Endometrial microvascular endothelial cells (primary cell): Measurements from ENCODE around the gene GTF2IRD1. TPM values are rescaled to one million over a fixed set of nuclear protein-coding genes. Genes with fewer than 3 reads are reported as not detected.
"Not testable (repeated sequence)": the region's sequence is repeated elsewhere in the genome, so short reads cannot be mapped to it uniquely, and the experiment has no call there.

Experiments
- in situ Hi-C: cut with HindIII; loops from 2 replicates; pipeline ENCODE4 v1.10.0; 2017; ENCODE audit warnings: low sequenced_read_pairs, low pct_unique_long_range_greater_than_20kb; ENCODE audit errors: inconsistent ontology term
- total RNA-seq: library from RNA; depleted of rRNA; stranded (reverse); fragments of >200 nt; gene quantifications from one replicate; pipeline ENCODE4 v1.2.3, GENCODE V29; 2015; ENCODE audit errors: inconsistent ontology term

GTF2IRD1 gene
- total RNA-seq, 1 donor from 2014 or later: 7.3 TPM

DNA sequence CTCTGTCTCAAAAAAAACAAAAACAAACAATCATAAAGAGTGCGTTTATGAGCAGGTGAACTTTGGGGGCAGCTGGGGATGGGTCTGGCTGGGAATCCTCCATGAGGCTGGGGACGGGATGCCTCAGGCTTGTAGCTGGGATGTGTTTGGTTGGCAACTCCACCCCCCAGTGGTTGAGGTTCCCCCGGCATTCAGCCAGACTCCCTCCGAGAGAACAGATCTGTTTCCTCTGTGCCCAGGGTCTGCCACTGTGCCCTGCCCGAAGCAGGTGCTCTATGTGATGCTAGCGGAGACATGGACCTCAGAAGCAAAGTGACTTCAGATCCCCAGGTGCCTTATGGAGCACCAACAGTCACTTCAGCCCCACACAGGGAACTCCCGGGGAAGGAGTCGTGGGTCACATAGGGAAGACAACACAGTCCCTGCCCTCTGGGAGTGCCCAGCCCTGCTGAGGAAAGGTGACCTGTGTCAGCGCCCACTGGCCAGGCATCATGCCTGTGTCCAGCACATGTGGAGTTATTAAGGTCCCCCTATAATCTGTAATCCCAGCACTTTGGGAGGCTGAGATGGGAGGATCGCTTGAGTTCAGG lies 29.3 kb upstream of the GTF2IRD1 start:
- in situ Hi-C loops: loop anchor here (25.0 kb wide), 1 partner anchor 237 kb away; no protein-coding TSS in a partner anchor

DNA sequence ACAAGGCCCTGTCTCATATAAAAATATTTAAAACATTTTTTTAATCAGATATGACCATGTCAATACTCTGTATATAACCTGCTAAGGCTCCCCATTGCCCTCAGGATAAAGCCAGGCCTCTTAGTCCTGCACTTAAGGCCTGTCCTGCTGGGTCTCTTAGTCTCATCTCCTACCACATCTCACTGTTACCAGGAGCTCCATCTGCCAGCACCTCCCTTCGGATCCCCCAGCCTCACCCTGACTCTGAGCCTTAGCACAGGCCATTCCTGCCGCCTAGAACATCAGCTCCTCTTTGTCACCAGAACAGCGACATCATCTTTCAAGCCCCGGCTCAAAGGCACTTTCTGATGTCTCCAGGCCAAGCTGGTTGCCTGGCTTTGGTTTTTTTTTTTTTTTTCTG lies 25.7 kb upstream of the GTF2IRD1 start:
- in situ Hi-C loops: no loop called here

DNA sequence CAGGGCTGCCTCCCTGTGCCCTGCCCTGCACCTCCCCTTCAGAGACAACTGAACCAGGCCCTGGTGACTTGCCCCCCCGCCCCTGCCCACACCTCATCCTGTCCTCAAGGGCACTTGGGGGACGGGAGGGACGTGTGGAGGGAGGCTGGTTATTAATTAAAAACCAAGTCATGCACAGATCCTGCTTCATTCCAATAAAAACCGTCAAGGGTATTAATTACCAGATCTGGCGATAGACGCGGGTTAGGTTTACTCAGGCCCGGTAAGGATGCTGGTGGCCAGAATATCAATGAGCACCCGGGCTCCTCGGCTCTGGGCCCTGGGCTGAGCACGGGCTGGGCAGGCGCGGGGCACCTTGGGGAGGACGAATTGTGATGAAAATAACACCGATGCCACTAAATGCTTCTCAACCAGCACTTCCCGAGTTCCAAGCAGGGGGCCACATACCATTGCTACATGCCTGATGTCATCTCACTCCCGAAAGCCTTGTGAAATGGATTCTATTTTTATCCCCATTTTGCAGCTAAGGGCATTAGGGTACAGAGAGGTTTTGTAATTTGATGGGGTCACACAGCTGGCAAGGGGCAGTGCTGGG lies 24.5 kb upstream of the GTF2IRD1 start:
- in situ Hi-C loops: no loop called here

DNA sequence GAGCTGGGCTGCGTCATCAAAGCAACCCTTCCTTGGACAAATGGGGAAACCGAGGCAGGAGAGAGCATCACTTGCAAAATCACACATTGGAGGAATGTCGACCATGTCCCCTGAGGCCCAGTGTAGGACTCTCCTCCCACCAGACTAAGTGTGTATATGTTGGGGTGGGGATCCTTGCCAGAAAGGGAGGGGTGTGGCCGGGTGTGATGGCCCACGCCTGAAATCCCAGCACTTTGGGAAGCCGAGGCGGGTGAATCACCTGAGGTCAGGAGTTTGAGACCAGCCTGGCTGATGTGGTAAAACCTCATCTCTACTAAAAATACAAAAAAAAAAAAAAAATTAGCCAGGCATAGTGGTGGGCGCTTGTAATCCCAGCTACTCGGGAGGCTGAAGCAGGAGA lies 23.3 kb upstream of the GTF2IRD1 start:
- in situ Hi-C loops: not testable (repeated sequence)

DNA sequence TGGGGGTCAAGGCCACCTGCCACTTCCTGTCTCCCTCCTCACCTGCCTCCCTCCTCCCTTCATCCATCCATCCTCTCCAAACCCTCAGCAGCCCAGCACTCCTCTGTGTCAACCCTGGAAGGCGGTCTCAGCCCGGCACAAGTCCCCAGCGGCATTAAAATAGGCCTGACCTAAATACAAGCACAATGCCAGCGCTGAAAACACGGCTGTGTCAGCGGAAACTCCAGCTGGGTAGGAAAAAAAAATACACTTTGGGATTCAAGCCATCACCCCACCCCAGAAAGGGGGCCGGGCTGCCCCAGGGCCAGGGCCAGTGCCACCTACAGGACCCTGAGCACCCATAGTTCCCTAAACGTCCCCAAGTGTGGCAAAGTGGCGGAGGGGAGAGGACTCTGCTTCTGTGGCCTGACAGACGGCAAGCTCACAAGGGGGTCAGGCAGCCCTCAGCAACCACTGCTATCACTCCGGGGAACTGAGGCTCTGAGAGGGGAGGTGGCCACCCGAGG lies 22.7 kb upstream of the GTF2IRD1 start:
- in situ Hi-C loops: no loop called here

DNA sequence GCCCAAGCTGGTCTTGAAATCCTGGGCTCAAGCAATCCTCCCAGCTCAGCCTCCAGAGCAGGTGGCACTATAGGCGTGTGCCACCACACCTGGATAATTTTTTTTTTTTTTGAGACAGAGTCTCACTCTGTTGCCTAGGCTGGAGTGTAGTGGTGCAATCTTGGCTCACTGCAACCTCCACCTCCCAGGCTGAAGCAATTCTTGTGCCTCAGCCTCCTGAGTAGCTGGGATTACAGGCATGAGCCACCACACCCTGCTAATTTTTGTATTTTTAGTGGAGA lies 16.5 kb upstream of the GTF2IRD1 start:
- in situ Hi-C loops: not testable (repeated sequence)

DNA sequence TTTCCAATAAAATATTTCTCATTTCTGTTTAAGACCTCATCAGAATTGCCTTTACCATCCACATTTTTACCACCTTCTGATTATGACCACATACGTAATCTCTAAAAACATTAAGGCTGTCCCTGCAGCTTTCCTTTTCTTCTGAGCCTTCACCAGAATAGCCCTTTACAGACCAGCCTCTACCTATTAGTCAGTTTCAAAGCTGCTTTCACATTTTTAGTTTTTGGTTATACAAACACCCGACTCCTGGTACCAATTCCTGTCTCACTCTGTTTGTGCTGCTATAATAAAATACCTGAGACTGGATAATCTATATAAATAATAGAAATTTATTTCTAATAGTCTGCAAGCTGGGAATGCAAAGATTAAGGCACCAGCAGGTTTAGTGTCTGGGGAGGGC lies 15.4 kb upstream of the GTF2IRD1 start:
- in situ Hi-C loops: no loop called here

DNA sequence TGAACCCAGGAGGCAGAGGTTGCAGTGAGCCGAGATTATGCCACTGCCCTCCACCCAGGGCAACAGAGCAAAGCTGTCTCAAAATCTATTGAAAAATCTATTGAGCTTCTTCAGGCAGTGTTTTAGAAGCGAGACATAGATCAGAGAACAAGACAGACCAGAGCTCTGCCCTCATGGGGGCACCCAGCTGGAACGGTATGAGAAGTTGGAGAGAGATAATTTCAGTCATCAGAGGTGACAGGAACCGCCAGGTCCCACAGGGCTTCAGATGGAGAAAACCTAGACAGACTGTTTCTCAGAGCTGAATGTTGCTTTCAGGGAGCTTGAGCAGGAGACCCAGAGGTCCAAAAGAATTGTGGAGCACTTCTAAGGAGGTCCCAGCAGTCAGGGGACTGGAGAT lies 14.2 kb upstream of the GTF2IRD1 start:
- in situ Hi-C loops: no loop called here

DNA sequence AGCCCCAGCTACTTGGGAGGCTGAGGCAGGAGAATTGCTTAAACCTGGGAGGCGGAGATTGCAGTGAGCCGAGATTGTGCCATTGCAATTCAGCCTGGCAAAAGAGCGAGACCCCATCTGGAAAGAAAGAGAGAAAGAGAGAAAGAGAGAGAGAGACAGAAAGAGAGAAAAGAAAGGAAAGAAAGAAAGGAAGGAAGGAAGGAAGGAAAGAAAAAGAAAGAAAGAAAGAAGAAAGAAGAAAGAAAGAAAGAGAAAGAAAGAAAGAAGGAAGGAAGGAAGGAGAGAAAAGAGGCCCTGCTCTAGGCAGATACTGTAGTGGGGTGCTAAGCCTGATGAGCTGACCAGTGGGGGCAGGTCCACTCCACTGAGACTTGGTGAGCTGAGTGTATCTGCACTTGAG lies 13.6 kb upstream of the GTF2IRD1 start:
- in situ Hi-C loops: not testable (repeated sequence)

DNA sequence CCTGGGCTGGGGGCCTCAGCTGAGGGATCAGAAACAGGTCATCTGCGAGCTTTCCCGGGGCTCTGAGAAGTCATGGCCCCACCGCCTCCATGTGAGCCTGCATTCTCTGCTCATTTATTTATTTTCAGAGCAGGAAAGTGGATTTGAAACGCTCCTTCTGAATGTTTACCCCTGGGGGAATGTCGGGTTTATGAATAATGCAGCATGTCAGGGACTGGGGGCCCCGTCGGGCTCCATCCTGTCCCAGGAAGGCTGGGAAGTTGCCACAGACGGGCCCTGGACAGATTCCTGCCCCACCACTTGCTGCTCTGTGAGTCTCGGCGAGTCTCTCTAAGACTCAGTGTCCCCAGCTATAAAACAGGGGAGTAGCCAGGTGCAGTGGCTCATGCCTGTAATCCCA lies 11.9 kb upstream of the GTF2IRD1 start:
- in situ Hi-C loops: no loop called here

DNA sequence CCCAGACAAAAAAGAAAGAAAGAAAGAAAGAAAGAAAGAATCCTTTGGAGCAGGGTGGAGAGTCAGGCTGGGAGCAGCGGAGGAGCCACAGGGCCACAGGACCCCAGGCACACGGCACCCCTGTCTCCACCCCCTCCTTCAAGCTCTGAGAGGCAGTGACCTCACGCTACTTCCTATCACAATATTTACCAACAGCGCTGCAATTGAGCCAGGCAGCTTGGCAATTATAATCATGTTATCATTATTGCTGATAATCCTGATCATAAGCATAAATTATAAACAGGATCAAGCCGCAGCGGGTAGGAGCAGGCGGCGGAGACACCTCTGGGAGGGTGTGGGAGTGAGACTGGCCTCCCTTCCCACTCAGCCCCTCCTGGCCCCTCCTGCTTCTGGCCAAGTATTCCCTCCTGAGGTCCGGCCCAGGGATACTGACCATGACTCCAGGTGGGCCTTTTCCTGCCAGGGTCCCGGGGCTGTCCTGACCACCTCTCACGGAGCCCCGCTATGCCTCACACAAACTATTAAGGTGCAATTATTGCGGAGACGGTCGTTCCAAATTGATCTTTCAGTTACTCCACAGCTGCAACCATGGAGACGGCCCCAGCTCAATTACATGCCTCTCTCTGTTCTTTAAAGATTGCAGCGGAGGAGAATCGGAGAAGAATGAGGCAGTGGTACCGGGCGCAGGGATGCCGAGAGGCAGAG lies 10.0 kb upstream of the GTF2IRD1 start:
- in situ Hi-C loops: no loop called here

DNA sequence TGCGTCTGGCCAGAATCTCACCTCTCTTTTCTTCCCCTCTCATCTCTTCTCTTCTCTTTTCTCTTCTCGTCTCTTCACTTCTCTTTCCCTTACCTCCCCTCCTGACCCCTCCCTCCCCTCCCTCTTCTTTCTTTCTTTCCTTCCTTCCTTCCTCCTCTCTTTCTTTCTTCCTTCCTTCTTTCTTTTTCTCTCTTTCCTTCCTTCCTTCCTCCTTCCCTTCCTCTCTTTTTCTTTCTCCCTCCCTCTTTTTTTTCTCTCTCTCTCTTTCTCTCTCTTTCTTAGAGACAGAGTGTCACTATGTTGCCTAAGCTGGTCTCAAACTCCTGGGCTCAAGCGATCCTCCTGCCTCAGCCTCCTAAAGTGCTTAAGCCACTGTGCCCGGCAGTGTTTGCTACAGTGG lies 4.6 kb upstream of the GTF2IRD1 start:
- in situ Hi-C loops: no loop called here

DNA sequence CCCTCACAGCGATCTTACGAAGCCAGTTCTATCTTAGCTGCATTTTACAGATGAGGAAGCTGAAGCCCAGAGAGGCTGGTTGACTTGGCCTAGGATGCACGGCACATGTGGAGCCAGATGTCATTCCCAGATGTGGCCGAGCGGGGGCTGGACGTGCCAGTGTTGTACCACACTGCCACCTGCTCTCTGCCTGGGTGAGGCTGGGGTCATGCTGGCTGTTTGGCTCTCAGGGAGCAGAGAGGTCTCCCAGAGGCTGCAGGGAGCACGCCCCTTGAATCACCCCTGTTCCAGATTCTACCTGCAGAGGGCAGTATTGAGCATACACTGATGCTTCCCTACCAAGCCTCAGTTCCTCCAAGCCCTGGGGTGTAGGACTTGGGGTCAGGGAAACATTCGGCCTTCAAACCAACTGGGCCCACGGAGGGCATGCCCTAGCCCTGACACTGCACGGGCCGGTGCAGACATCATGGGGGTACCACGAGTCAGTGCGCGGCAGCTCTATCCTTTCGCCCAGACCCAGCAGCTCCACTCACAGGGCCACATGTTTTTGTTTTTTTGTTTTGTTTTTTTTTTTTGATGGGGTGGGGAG lies 3.8 kb upstream of the GTF2IRD1 start:
- in situ Hi-C loops: no loop called here

DNA sequence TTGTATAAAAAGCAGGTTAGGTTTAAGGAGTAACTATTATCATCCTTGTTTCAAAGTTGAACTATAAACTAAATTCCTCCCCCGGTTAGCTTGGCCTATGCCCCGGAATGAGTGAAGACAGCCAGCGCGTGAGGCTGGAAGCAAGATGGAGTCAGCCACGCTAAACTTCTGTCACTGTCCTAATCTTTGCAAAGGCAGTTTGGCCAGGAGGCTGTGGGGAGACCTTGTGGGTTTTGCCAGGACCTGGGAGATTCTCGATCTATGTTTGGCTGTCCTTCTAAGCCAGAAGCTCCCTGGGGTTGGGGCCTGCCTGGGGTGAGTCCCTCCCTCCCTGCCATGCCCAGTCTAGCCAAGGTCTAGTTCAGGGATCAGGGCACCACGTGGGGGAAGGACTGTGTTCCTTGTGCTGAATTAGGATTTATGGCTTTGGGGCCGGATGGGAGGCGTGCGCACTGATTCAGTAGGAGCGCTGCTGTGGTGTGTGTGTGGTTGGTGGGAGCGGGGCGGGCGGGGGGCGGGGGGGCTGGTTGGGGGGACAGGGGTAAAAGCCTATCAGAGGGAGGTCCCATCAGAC lies 871 bp upstream of the GTF2IRD1 start:
- in situ Hi-C loops: no loop called here

DNA sequence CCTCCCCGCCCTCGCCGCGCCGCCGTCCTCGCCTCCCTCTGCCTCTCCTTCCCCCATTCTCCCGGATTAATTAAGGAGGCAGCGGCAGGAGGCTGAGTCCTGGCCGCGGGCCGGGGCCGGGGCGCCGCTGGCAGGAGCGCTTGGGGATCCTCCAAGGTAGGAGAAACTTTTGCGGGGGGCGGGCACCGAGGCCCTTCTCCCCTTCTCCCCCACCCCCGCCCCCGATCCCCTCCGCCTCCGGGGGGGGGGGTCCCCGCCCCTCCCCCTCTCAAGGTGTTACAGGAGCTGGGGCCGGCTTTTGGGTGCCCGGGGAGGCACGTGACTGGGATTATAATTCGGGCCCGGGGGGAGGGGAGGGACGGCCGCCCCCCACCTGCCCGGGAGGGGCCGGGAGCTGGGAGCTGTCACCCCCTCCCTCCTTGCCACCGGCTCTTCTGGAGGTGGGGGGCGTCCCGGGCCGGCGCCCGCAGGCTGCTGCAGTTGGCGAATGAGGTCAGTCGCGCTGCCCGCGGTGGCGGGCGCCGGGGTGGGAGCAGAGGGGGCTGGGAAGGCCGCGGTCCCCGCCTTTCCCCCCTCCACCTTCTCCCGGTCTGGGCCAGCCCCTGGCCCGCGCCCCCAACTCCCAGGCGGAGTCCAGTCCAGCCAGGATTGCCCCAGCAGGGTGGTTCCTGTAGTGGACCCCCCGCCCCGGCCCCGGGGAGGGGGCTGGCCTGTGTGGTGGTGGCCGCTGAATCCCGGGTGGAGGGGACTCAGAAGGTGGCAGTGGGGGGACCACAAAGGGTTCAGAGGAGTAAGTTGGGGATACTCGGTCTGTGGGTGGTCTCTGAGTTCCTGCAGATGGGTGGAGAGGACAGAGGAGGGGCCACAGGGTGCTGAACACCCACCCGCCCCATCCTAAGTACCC lies 567 bp downstream of the GTF2IRD1 start:
- in situ Hi-C loops: no loop called here

DNA sequence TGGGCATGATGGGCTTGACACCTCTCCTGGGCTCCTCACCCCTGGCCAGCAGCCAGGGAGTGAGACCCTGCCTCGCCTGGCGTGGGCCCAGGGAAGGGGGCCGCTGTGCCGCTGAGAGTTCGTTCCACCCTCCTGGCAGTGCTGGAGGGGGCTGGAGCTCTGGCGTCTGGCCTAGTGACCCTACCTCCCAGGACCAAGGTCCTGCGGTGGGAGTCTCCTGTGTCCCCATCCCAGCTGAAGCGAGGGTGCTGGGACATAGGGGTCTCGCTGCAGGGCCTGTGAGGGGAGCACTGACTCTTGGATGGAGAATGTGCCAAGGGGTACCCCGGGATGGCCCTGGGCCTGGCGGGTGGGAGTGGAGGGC lies 1.2 kb downstream of the GTF2IRD1 start:
- in situ Hi-C loops: no loop called here

DNA sequence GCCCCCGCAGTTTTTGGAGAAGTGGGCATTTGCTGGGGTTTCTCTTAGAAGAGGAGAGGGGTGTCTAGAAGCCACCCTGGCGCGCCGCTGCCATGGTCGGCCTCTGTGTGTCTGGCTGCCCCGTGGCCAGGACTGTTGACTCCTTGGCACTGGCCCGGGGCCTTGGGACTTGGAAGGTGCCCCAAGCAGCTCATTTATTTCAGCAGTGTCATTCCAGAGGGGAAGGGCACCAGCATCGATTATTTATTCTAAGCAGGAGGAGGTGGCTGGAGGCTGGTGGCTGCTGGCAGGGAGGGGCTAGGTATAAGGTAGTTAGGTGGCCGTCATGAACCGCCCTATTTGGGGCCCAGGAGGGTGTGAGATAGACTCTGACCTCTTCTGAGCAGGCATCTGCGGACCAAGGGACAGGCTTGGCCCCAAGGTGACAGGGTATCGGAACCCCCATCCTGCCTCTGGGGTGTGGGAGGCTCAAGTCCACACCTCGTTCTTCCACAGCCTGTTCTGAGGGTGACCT lies 1.6 kb downstream of the GTF2IRD1 start:
- in situ Hi-C loops: no loop called here

DNA sequence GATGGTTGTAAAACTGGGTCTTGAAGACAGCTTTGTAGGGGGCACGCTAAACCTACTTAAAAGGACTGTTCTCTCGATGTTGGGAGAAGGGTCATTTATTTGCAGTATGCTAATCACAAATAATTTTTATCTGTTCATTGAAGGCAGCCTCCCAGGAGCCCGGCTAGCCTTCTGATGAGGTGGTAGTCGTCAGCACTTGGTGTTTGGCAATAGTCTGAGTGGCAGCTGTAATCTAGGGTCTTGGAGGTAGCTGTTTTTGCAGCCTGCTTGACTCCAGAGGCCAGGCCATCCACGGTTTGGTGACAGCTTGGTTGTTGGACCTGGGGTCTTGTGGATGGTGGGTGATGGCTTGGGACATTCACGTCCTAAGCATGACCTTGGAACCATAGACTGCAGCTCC lies 2.2 kb downstream of the GTF2IRD1 start:
- in situ Hi-C loops: no loop called here

DNA sequence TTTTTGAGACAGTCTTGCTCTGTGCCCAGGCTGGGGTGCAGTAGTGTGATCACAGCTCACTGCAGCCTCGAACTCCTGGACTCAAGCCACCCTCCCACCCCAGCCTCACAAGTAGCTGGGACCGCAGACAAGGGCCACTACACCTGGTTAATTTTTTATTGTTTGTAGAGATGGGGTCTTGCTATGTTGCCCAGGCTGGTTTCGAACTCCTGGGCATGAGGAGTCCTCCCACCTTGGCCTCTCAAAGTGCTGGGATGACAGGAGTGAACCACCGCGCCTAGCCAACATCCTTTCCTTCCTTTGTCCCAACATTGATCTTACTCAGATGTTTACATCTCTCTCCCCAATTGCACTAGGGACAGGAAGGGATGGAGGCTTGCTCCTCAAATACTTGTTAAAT lies 3.3 kb downstream of the GTF2IRD1 start:
- in situ Hi-C loops: no loop called here
